NCI-H2227 (cell line): ENCODE measurements around the gene CYP24A1.

Source experiments
- DNase-seq: peaks from one replicate; lab custom pipeline; 2025; ENCODE audit not compliant: unreplicated experiment; lab: John Stamatoyannopoulos, UW

CYP24A1 gene

GRCh38 chr20:54173653-54174456 is at the start of gene CYP24A1:
Gene CYP24A1, minus strand, starts transcription at chr20:54173986. Its CDS starts 407 bp downstream, at chr20:54173579.
- DNase-seq = no peak

- no peak for DNase-seq
Measured at GRCh38 chr20:54223285-54223684, 49.5 kb upstream of the CYP24A1 start.

- no peak for DNase-seq
Measured at GRCh38 chr20:54221996-54222890, 48.5 kb upstream of the CYP24A1 start.

GRCh38 chr20:54221353-54221752 is 47.6 kb upstream of the CYP24A1 start:
- DNase-seq = no peak

- no peak for DNase-seq
Measured at GRCh38 chr20:54220722-54221121, 46.9 kb upstream of the CYP24A1 start.

- peak; percentile 49 for DNase-seq
Measured at GRCh38 chr20:54219751-54220426, 46.1 kb upstream of the CYP24A1 start.

GRCh38 chr20:54218470-54218869 is 44.7 kb upstream of the CYP24A1 start:
- no peak for DNase-seq

GRCh38 chr20:54217762-54218161 is 44.0 kb upstream of the CYP24A1 start:
- DNase-seq = no peak

GRCh38 chr20:54215157-54215789 is 41.5 kb upstream of the CYP24A1 start:
- no peak for DNase-seq

GRCh38 chr20:54214566-54214965 is 40.8 kb upstream of the CYP24A1 start:
- no peak for DNase-seq

- no peak for DNase-seq
Measured at GRCh38 chr20:54212871-54213270, 39.1 kb upstream of the CYP24A1 start.

- no peak for DNase-seq
Measured at GRCh38 chr20:54212226-54212625, 38.4 kb upstream of the CYP24A1 start.

GRCh38 chr20:54209216-54209813 is 35.5 kb upstream of the CYP24A1 start:
- no peak for DNase-seq

GRCh38 chr20:54208548-54209176 is 34.9 kb upstream of the CYP24A1 start:
- DNase-seq = peak; percentile 48

GRCh38 chr20:54207743-54208547 is 34.2 kb upstream of the CYP24A1 start, which contains the start of gene PFDN4:
Gene PFDN4, plus strand, starts transcription at chr20:54208087. Its CDS starts 14 bp downstream, at chr20:54208101.
- peak; percentile 88 for DNase-seq

GRCh38 chr20:54207053-54207742 is 33.4 kb upstream of the CYP24A1 start:
- DNase-seq = no peak

GRCh38 chr20:54205450-54205849 is 31.7 kb upstream of the CYP24A1 start:
- no peak for DNase-seq

- no peak for DNase-seq
Measured at GRCh38 chr20:54204481-54204880, 30.7 kb upstream of the CYP24A1 start.
